ENCODE measurements around the gene ENTPD1.
"Not testable (repeated sequence)": the region's sequence is repeated elsewhere in the genome, so short reads cannot be mapped to it uniquely, and the experiment has no call there.

The ENTPD1 gene

GRCh38 chr10:95756041-95756761, at the start of gene ENTPD1:
Gene ENTPD1, plus strand, starts transcription at chr10:95756163. Its CDS starts 77 bp downstream, at chr10:95756240.
- DNase-seq (ENCODE audit: low read depth, low spot score) = peak; percentile 2
- no peak within 1 kb of the TSS for H3K4me3 ChIP-seq (ENCODE audit: low read depth, low read length)
- ChIA-PET CTCF (interaction anchor here (1.2 to 2.4 kb wide), 2 partner anchors 63 to 109 kb away, joined by 4 to 13 read pairs; partner anchors contain the start of gene TCTN3), POLR2A (no interaction called here)
- TF ChIP-seq CTCF (IDR thresholded peaks at IDR 0.05; ENCODE audit: insufficient read depth, low read length, missing control alignments) = no peak

GRCh38 chr10:95706573-95706972, 49.4 kb upstream of the ENTPD1 start:
- DNase-seq (ENCODE audit: low read depth, low spot score) = no peak
- CTCF ChIA-PET = interaction anchor here (3.5 to 3.7 kb wide), 2 partner anchors 12 to 136 kb away, joined by 19 to 39 read pairs; partner anchors contain the start of gene TCTN3
- TF ChIP-seq CTCF (IDR thresholded peaks at IDR 0.05; ENCODE audit: insufficient read depth, low read length, missing control alignments) = no peak
- H3K4me3 ChIP-seq (ENCODE audit: low read depth, low read length) = no peak overlapping the region
- POLR2A ChIA-PET = no interaction called here

GRCh38 chr10:95706990-95707389, 49.0 kb upstream of the ENTPD1 start:
- TF ChIP-seq CTCF (IDR thresholded peaks at IDR 0.05; ENCODE audit: insufficient read depth, low read length, missing control alignments) = no peak
- ChIA-PET POLR2A (no interaction called here), CTCF (interaction anchor here (3.5 to 3.7 kb wide), 2 partner anchors 13 to 135 kb away, joined by 19 to 39 read pairs; partner anchors contain the start of gene TCTN3)
- DNase-seq (ENCODE audit: low read depth, low spot score) = no peak
- H3K4me3 ChIP-seq (ENCODE audit: low read depth, low read length) = no peak overlapping the region

- H3K4me3 ChIP-seq (ENCODE audit: low read depth, low read length) = no peak overlapping the region
- no peak for DNase-seq (ENCODE audit: low read depth, low spot score)
- ChIA-PET CTCF (no interaction called here), POLR2A (no interaction called here)
- no peak for TF ChIP-seq CTCF (IDR thresholded peaks at IDR 0.05; ENCODE audit: insufficient read depth, low read length, missing control alignments)
Measured at GRCh38 chr10:95711492-95711891, 44.5 kb upstream of the ENTPD1 start.

GRCh38 chr10:95716466-95716865, 39.5 kb upstream of the ENTPD1 start:
- no peak for TF ChIP-seq CTCF (IDR thresholded peaks at IDR 0.05; ENCODE audit: insufficient read depth, low read length, missing control alignments)
- CTCF ChIA-PET = interaction anchor here (1.2 kb wide), 1 partner anchor 23 kb away, joined by 12 read pairs; the partner anchor contains the start of gene TCTN3
- POLR2A ChIA-PET = no interaction called here
- DNase-seq (ENCODE audit: low read depth, low spot score) = no peak
- no peak overlapping the region for H3K4me3 ChIP-seq (ENCODE audit: low read depth, low read length)

GRCh38 chr10:95716866-95717265, 39.1 kb upstream of the ENTPD1 start:
- ChIA-PET CTCF (interaction anchor here (1.2 kb wide), 2 partner anchors 23 to 128 kb away, joined by 4 to 12 read pairs; partner anchors contain the start of gene TCTN3), POLR2A (no interaction called here)
- DNase-seq (ENCODE audit: low read depth, low spot score) = no peak
- no peak for TF ChIP-seq CTCF (IDR thresholded peaks at IDR 0.05; ENCODE audit: insufficient read depth, low read length, missing control alignments)
- no peak overlapping the region for H3K4me3 ChIP-seq (ENCODE audit: low read depth, low read length)

- H3K4me3 ChIP-seq (ENCODE audit: low read depth, low read length); DNase-seq (ENCODE audit: low read depth, low spot score); POLR2A ChIA-PET; CTCF ChIA-PET: not testable (repeated sequence)
Measured at GRCh38 chr10:95720745-95721144, 35.2 kb upstream of the ENTPD1 start.

GRCh38 chr10:95722496-95722895, 33.5 kb upstream of the ENTPD1 start:
- POLR2A ChIA-PET; DNase-seq (ENCODE audit: low read depth, low spot score); H3K4me3 ChIP-seq (ENCODE audit: low read depth, low read length): not testable (repeated sequence)
- CTCF ChIA-PET = interaction anchor here (1.8 kb wide), 1 partner anchor 142 kb away, joined by 4 read pairs; no protein-coding TSS in a partner anchor
